GM18511 (cell line): Measurements from ENCODE around the gene PRKAG2.

Experiments used
- ATAC-seq: cut with Tn5 transposase; IDR thresholded peaks from one replicate; pipeline ENCODE4 v1.9.1; 2021; ENCODE audit warnings: mild to moderate bottlenecking, moderate library complexity; ENCODE audit not compliant: unreplicated experiment

Gene PRKAG2

DNA sequence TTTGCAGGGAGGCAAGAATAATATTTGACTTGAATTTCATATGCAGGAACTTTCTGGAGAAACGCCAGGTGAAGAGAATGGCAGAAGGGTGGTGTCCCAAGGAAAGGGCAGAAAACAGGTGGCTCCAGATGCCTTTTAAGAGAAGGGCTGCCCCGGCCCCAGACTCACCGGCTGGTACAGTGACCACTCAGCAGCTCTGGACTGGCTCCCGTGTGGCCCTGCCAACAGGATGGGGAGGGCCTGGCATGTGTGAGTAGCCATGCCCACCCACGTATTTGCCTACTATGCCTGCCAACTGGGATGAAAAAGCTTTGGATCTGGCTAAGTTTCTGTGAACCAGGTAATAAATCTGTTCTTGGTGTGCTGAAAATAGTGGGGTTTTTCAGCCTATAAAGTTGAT, 159.5 kb downstream of the PRKAG2 start:
- ATAC-seq, result no peak

DNA sequence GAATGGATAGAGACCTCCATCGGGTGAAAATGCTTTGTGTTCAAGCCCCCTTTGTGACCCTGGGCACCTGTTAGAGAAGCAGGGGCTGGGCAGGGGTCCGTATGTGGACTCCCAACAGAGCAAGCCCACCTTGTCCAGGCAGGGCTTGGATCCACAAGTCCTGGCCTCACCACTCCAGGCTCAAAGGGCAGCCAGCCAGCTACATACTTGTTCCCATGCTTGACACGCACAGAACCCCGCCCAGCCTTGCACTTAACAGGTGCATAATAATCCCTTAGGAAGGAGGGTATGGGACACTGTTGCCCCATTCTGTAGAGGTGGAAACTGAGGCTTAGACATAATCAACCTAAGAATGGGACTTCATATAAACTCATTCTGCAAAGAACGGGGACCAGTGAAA, 160.6 kb downstream of the PRKAG2 start:
- ATAC-seq, result no peak

DNA sequence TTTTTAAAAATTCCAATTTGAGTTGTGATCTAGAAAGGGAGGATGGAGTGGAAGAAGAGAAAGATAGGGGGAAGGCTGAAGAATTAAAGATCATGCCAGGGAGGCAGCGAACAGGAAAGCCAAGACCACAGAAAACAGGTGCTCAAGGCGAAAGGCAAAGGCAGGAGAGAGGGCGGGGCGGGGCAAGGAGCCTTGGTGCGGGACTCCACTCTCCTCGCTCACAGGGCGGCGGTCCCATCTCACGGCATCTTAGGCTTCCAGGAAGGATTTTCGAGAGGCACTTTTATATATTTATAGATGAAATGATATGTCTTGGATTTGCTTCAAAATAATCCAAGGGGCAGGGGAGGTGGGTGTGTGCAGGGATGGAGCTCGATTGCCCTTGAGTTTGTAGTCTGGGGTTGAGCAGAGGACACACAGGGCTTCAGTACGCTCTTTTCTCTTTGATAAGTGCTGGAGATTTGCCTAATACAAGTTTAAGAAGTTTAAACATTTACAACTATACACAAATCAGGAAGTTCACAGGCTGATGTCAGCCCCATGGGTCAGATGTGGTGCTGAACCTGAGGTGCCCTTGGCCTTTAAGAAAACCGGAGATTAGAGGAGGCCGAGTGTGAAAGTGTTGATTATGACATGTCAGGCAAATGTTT, 161.1 kb downstream of the PRKAG2 start:
- ATAC-seq, result no peak

- no peak for ATAC-seq
These were observed 162.7 kb downstream of the PRKAG2 start for GRCh38 chr7:151714201-151714600.

DNA sequence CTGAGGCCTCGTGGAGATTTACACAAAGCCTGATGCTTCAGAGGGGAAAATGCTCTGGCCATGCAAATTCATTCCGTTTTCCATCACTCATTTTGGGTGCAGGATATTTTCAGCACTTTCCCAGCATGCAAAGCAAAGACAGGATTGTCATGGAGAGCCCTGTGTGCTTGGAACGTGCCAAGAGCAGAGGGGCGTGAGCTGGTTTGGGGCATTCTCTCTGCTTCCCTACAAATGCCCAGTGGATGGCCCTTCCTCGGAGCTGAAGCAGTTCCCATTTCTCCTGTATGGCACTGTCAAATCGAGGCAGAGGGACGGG, 164.1 kb downstream of the PRKAG2 start:
- no peak for ATAC-seq

DNA sequence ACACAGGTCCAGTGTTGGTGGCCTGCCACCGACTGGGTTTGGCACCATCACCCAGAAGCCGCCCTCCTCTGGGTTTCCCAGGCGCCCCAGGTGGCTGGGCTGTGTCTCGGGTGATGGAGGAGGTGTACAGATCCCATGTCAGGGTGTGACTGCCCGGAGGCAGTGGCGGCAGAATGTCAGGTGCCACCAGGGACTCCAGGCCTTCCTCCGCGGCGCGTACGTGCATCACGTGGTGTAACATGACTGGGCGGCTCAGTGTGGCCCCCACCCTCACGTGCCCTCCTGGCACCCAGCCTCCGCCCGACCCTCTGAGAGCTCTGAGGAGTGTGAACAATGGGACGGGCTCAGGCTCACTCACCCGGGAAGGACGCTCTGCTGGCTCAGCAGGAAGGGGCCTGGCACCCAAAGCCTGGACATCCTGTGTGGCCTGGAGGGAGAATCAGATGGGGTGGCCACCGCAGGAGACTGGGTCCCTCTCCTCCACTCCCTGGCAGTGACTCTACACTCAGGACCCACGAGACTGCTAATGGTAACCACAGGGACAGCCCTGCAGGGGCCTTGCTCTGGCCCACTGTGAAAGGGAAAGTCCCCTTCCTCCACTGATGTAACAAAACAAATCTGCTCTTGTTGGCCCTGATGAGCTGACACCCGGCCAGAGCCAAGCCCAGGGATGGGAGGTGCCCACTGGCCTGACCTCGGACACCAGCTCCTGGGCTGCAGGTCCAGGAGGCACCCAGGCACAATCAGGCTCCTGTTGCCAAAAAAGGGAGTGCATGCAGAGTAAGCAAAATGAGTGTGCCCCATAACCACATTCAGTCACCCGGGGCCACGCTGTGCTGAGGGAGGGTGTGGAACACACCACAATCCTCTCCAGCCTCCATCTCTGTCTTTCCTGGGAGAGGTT, 164.8 kb downstream of the PRKAG2 start:
- no peak for ATAC-seq

- ATAC-seq, result no peak
These were observed 165.5 kb downstream of the PRKAG2 start for GRCh38 chr7:151711435-151711872.

DNA sequence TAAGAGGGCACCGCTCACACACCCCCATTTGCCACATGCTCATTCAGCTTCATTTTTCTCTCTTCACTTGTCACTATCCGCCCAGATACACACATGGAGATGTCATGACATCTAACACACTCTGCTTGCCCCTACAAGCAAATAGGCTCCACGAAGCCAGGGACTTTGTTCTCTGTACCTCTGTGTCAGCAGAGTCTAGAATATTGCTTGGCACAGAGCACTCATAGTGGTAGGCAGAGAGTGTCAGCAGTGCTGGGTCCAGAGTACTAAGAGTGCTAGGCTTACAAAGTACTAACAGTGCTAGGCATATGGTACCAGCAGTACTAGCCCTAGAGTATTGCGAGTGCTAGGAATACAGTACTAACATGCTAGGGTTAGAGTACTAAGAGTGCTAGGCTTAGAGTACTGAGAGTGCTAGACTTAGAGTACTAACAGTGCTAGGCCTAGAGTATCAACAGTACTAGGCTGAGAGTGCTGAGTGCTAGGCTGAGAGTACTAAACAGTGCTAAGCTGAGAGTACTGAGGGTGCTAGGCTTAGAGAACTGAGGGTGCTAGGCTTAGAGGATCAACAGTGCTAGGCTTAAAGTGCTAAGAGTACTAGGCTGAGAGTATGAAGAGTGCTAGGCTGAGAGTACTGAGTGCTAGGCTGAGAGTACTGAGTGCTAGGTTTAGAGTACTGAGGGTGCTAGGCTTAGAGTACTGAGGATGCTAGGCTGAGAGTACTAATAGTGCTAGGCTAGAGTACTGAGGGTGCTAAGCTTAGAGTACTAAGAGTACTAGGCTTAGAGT, 166.1 kb downstream of the PRKAG2 start:
- ATAC-seq, result no peak

DNA sequence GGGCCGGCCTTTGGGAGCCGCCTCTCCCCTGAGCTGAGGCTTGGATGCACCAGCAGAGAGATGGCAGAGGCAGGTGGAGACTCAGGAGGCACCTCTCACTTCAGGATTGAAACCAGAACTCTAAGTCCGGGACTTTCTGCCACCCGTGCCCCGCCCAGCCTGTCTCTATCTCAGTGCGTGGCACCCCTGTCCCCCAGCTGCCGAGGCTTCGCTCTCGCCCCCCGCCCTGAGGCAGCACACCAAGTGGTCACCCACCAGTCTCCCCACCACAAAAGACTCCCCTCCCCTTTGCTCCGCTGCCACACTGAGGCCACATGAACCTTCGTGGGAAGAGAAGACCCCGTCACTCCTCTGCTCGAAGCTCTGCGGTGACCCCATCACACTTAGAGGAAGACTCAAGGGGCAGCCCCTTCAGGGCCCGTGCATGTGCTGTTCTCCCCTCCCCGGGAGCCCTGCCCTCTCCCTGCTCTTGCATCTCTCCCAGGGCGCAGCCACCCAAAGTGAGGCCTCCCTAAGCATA, 166.7 kb downstream of the PRKAG2 start:
- no peak for ATAC-seq

DNA sequence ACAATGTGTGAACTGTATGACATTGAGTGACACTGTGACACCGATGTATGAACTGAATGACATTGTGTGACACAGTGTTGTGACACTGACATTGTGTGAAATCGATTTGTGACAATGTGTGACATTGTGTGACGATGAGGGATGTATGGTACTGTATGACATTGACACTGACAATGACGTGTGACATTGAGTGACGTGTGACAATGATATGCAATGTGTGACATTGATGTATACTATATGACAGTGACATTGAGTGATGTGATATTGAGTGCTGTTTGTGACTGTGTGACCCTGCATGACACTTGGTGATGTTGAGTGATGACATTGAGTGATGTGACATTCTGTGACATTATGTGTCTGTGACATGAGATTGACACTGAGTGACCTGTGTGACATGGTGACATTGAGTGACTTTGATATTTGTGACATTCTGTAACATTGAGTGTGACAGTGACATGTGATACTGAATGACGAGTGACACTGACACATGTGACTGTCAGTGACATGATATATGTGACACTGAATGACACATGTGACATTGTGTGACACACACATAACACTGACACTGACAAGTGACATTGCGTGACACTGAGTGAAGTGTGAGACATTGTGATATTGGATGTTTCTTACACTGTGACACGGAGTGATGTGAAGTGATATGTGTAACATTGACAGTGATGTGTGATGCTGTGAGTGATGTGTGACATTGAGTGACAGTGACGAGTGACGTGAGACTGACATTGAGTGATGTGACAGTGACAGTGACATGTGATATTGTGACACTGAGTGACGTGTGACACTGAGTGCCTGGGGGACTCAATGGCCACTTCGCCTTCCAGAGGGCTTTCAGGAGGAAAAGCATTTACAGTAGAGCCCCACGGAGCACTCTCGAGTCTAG, 167.5 kb downstream of the PRKAG2 start:
- ATAC-seq, result no peak

- ATAC-seq, result no peak
These were observed 168.3 kb downstream of the PRKAG2 start for GRCh38 chr7:151708610-151709009.

DNA sequence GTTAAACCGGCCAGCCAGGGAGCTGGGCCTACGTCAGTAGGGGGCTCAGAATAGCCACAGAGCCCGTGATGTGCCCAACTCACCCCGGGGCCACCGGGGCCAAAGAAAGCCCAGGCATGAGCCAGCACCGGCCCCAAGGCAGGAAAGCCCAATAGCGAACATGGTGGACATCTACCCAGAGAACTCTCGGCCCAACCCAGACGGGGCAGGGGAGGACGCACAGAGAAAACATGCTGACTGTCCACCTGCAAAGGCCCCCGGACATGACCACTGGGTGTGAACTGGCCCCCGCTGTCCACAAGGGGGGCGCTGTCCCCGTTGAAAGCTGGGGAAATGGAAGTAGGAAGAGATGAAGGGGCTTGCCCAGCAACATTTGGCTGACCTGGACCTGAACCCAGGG, 169.2 kb downstream of the PRKAG2 start:
- ATAC-seq, result no peak

DNA sequence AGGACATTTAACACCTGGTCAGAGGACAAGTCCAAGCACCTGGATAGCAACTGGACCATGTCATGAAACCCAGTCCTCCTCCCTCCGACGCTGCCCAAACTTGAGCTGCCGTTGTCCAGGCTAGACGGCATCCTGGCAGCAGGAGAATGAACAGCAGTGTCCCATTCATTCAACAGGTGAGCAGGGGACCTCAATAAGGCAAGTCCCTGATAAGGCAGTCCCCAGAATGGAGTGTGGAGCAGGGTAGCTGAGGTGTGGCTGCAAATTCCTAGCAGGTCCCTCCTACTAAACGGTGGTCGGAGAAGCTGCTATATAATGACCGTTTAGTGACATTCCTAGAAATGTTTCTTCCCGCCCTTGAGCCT, 169.8 kb downstream of the PRKAG2 start:
- ATAC-seq, result no peak

DNA sequence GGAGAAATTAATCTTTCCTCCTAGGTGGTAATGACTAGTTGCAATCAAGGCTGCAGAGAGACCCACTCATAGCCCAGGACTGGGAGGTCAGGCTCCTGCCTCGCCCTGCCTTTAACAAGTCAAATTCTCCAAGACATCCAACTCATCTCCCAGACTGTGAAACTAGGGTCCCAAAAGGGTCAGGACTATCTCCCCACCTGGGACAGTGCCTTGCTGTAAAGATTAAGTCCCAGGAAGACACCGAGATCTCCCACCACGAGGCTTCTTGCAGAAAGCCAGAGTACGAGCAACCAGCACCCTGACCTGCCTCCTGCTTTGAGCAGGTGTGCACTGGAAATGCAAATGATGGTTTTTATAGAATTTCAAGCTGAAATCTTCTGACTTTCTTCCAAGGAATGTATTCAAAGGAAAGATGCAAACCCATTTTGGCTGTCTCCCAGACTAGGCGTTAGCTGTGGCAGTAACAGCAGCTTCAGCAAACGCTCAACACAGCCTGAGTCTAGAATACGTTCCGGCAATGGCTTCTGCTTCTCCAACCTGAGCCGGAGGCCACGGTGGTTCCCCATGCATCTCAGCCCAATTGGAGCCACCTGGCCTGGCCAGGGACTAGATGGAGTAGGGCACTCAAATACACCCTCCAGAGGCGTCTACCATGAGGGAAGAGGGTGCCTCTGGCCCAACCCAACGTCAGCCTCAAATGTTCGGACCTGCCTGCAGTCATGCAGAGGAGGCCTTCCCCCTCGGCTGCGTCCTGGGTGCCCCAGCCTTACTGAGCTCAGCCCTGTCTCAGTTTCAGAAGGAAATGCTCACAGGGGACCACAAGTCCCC, 170.4 kb downstream of the PRKAG2 start:
- no peak for ATAC-seq

- no peak for ATAC-seq
These were observed 171.2 kb downstream of the PRKAG2 start for GRCh38 chr7:151705636-151706276.

- no peak for ATAC-seq
These were observed 171.8 kb downstream of the PRKAG2 start for GRCh38 chr7:151704960-151705635.

DNA sequence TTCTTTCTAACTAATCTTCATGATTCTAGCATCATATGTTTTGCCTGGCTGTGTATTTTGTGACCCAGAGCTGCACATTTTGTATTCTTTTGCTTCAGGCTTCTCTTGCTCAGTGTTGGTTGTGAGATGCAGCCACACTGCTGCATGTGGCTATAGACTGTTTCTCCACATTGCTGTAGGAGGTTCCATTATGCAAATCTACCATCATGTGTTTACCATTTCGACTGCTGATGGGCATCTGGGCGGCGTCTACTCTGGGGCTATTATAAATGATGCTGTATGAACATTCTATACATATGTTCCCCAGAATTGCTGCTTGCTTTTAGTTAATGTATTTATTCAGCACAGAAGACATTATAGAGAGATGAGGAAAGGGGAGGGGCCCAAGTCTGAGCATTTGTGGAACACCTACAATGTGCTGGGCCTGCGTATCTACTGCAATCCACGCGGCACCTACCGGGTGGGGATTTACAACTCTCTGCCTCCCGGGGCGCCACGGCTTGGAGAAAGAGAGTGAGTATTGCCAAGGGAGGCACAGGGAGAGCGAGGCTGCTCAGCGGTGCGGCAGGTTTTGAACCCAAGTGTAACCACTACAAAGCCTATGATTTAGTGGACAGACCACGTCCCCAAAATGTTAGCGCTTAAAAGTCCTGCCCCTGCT, 172.5 kb downstream of the PRKAG2 start:
- no peak for ATAC-seq

DNA sequence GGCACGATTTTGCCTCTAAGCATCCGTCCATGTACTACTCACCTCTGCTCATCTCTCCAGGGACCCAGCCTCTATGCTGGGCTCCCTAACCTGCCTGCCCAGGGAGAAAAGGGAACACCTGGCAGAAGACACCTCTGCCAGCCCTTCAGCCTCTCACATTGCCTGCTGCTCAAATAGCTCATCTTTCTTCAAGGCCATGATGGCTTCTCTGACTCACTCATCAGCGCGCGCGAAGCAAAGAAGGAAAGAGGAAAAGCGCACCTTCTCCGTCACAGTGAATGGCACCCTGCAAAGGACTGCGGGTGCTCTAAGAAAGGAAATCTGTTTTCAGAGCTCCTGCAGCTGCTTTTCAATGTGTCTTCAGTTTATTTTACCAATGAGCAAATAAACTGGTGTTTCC, 174.0 kb downstream of the PRKAG2 start:
- no peak for ATAC-seq
